ENCODE results near the gene DNAL1.

DNA sequence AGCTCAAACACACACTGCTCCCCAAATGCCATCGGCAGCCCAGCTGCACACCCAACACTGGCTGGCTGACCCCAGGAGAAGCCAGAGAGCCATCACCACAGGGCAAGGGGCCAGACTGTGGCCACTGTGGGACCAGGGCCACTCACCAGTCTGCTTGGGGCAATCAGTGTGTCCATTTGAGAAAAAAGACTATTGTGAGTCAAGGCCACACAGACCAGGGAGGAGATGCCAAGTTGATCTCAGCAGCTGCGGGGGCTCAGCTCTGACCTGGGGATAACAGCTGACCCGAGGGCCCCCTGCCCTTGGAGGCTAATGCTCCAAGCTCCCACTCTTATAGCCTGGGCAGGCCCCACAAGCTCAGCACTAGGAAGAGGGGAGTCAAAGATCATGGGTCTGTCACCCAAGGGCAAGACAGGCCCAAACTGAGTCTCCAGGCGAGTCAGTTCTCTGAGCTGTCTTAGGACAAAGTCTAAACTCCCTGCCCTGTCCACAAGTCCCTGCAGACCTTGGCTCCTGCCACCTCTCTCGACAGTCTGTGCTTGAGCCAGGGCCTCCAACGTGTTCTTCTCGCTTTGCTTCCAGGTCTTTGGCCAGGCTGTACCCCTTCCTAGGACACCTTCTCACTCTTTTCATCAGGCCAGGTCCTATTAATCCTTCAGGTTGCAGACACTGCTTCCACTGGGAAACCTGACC is 99.5 kb downstream of the DNAL1 start:
- no peak for TF ChIP-seq CTCF (conservative IDR thresholded peaks at IDR 0.05; ENCODE audit: low read length)
- no peak for TF ChIP-seq EZH2phosphoT487 (IDR thresholded peaks at IDR 0.05; ENCODE audit: borderline replicate concordance)
